ENCODE measurements around the gene HELB. TPM values are rescaled to one million over a fixed set of nuclear protein-coding genes. Genes with fewer than 3 reads are reported as not detected.

Gene HELB
- total and polyA plus RNA-seq, 10 of the 15 experiments (the other 5 are each of a cell fraction or from before 2014, with no cell fraction given) = 0.58 to 10.0 (median 4.4) TPM

DNA sequence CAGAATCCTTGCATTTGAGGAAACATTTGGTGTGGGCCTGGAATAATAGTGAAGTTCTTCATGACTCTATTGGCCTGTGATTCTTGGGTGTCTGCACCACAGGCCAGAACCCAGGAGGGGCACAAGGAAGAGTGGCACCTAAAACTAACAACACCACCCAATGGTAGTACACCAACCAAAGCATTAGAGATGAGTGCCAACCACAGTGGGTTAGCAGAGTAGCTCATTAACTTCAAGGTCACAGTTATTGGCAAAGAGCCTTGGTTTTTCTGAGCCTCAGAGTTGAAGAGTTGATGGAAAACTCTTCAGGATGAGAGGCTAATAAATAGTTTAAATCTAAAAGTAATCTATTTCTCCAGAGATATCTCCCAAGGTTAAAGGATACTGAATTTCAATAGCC is 57.0 kb downstream of the HELB start (continued):
- TF ChIP-seq, protein P1, sequence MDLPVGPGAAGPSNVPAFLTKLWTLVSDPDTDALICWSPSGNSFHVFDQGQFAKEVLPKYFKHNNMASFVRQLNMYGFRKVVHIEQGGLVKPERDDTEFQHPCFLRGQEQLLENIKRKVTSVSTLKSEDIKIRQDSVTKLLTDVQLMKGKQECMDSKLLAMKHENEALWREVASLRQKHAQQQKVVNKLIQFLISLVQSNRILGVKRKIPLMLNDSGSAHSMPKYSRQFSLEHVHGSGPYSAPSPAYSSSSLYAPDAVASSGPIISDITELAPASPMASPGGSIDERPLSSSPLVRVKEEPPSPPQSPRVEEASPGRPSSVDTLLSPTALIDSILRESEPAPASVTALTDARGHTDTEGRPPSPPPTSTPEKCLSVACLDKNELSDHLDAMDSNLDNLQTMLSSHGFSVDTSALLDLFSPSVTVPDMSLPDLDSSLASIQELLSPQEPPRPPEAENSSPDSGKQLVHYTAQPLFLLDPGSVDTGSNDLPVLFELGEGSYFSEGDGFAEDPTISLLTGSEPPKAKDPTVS (IDR thresholded peaks at IDR 0.05; ENCODE audit: low read depth, low read length) = no peak
- TF ChIP-seq, protein P2, sequence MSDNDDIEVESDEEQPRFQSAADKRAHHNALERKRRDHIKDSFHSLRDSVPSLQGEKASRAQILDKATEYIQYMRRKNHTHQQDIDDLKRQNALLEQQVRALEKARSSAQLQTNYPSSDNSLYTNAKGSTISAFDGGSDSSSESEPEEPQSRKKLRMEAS (IDR thresholded peaks at IDR 0.05; ENCODE audit: low read depth, low read length) = no peak
- TF ChIP-seq ZNF24 (IDR thresholded peaks at IDR 0.05) (no peak), KDM1A (IDR thresholded peaks at IDR 0.05; ENCODE audit: borderline replicate concordance) (no peak), NFYA (IDR thresholded peaks at IDR 0.05; ENCODE audit: borderline replicate concordance, low read depth, low read length) (no peak)

DNA sequence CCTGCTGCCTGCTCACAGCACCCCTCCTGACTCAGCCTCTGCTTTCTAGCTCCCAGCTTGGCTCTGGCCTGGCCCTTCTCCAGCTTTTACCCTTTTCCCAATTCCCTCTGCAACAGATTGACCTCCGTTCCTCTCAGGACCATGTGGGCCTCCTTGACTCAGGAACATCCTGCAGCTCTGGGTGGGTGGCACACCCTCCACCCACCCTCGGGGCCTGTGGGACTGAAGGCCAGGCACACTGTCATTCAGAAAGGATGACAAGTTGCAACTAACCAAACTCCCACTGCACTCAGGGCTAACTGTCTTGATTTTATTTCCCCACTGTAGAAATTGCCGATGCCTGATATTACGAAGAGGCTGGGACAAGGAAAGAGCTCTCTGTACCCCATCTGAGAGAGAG is 59.4 kb downstream of the HELB start:
- 59% methylated on average over 4 of the region's 4 CpGs for WGBS (ENCODE audit: insufficient coverage, insufficient replicate concordance, low lambda C conversion rate, missing lambda C conversion rate)
- ChIA-PET POLR2A (interaction anchor here (0.7 kb wide), 1 partner anchor 1058 kb away, joined by 4 read pairs; no protein-coding TSS in a partner anchor), RAD21 (ENCODE audit: unreplicated experiment) (no interaction called here), SMC1A (ENCODE audit: uncharacterized antibody, unreplicated experiment) (no interaction called here), CTCF (interaction anchor here (1.1 kb wide), 1 partner anchor 9 kb away, joined by 3 read pairs; no protein-coding TSS in a partner anchor)
- no peaks in the 10 kb centered on the region for H4K20me1 ChIP-seq (ENCODE audit: control insufficient read depth, insufficient read depth)
- H3K4me3 ChIP-seq = no peak overlapping the region
- no TSS peak for BruUV-seq (replicated peaks)
- no peak overlapping the region for H3K4me2 ChIP-seq (ENCODE audit: control insufficient read depth, insufficient read depth)
- H3K36me3 ChIP-seq (ENCODE audit: control insufficient read depth in 2 of 2, insufficient read depth in 2 of 2, low read length in 1 of 2) = no peaks in the 10 kb centered on the region
- H2AFZ ChIP-seq (ENCODE audit: control insufficient read depth, low read depth, low read length) = no peak overlapping the region
- H3K27ac ChIP-seq (ENCODE audit: control insufficient read depth, insufficient read depth) = no peak overlapping the region
- H3K79me2 ChIP-seq (ENCODE audit: control insufficient read depth, insufficient read depth, low read length) = no peaks in the 10 kb centered on the region
- in situ Hi-C loops (cut with MboI) (no loop called here), intact Hi-C loops (cut with micrococcal nuclease; ENCODE audit: unreplicated experiment) (no loop called here)
- H3K27me3 ChIP-seq (replicated peaks in 1 of 2; ENCODE audit: control insufficient read depth in 2 of 2, insufficient read depth in 2 of 2, low read length in 1 of 2) = no peaks in the 10 kb centered on the region
- H3K9ac ChIP-seq (ENCODE audit: control insufficient read depth, insufficient read depth, low read length) = no peak overlapping the region
- no peaks in the 10 kb centered on the region for H3K9me3 ChIP-seq (replicated peaks; ENCODE audit: control insufficient read depth, insufficient read depth, low read length)
- no peak for ATAC-seq
- no peak for DNase-seq (ENCODE audit: low read depth, low spot score)
- no peaks in the 10 kb centered on the region for H3K4me1 ChIP-seq (ENCODE audit: control insufficient read depth, insufficient read depth, low read length)
- FAIRE-seq = no peak
- TF ChIP-seq, protein P3, sequence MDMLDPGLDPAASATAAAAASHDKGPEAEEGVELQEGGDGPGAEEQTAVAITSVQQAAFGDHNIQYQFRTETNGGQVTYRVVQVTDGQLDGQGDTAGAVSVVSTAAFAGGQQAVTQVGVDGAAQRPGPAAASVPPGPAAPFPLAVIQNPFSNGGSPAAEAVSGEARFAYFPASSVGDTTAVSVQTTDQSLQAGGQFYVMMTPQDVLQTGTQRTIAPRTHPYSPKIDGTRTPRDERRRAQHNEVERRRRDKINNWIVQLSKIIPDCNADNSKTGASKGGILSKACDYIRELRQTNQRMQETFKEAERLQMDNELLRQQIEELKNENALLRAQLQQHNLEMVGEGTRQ (IDR thresholded peaks at IDR 0.05; ENCODE audit: borderline replicate concordance, low read depth, low read length) = no peak
- TF ChIP-seq, protein P4, sequence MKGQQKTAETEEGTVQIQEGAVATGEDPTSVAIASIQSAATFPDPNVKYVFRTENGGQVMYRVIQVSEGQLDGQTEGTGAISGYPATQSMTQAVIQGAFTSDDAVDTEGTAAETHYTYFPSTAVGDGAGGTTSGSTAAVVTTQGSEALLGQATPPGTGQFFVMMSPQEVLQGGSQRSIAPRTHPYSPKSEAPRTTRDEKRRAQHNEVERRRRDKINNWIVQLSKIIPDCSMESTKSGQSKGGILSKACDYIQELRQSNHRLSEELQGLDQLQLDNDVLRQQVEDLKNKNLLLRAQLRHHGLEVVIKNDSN (IDR thresholded peaks at IDR 0.05; ENCODE audit: borderline replicate concordance, extremely low read length, insufficient read depth, low read depth, low read length) = no peak
- TF ChIP-seq SUZ12 (IDR thresholded peaks at IDR 0.05; ENCODE audit: unreplicated experiment) (no peak), NFYB (IDR thresholded peaks at IDR 0.05; ENCODE audit: insufficient read depth, low read depth, low read length) (no peak), BCL11A (IDR thresholded peaks at IDR 0.05; ENCODE audit: low read depth, low read length) (no peak), ATF7 (IDR thresholded peaks at IDR 0.05; ENCODE audit: low read depth) (no peak), NR2C1 (IDR thresholded peaks at IDR 0.05) (no peak), WRNIP1 (IDR thresholded peaks at IDR 0.05; ENCODE audit: borderline replicate concordance, low read depth, low read length) (no peak), FOXM1 (IDR thresholded peaks at IDR 0.05; ENCODE audit: low read depth, low read length) (no peak), ASH2L (IDR thresholded peaks at IDR 0.05; ENCODE audit: borderline replicate concordance, low read depth) (no peak), FOXK2 (IDR thresholded peaks at IDR 0.05) (no peak)
- TF ChIP-seq, protein P5, sequence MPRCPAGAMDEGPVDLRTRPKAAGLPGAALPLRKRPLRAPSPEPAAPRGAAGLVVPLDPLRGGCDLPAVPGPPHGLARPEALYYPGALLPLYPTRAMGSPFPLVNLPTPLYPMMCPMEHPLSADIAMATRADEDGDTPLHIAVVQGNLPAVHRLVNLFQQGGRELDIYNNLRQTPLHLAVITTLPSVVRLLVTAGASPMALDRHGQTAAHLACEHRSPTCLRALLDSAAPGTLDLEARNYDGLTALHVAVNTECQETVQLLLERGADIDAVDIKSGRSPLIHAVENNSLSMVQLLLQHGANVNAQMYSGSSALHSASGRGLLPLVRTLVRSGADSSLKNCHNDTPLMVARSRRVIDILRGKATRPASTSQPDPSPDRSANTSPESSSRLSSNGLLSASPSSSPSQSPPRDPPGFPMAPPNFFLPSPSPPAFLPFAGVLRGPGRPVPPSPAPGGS (IDR thresholded peaks at IDR 0.05; ENCODE audit: borderline replicate concordance, insufficient read depth, low read depth, low read length, poor library complexity, severe bottlenecking) = no peak
- TF ChIP-seq, protein P1 (IDR thresholded peaks at IDR 0.05; ENCODE audit: low read depth, low read length) = no peak
